ENCODE data around the gene ELOVL6. TPM values are rescaled to one million over a fixed set of nuclear protein-coding genes. Genes with fewer than 3 reads are reported as not detected.

Gene ELOVL6
- total RNA-seq, 1 donor from 2014 or later, result 13.2 TPM

- TF ChIP-seq, protein P1, sequence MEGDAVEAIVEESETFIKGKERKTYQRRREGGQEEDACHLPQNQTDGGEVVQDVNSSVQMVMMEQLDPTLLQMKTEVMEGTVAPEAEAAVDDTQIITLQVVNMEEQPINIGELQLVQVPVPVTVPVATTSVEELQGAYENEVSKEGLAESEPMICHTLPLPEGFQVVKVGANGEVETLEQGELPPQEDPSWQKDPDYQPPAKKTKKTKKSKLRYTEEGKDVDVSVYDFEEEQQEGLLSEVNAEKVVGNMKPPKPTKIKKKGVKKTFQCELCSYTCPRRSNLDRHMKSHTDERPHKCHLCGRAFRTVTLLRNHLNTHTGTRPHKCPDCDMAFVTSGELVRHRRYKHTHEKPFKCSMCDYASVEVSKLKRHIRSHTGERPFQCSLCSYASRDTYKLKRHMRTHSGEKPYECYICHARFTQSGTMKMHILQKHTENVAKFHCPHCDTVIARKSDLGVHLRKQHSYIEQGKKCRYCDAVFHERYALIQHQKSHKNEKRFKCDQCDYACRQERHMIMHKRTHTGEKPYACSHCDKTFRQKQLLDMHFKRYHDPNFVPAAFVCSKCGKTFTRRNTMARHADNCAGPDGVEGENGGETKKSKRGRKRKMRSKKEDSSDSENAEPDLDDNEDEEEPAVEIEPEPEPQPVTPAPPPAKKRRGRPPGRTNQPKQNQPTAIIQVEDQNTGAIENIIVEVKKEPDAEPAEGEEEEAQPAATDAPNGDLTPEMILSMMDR (conservative IDR thresholded peaks at IDR 0.05; ENCODE audit: low read depth, low read length), result no peak
- DNase-seq (ENCODE audit: low read depth), result no peak
Measured at GRCh38 chr4:110149089-110149488, 49.3 kb downstream of the ELOVL6 start.

DNA sequence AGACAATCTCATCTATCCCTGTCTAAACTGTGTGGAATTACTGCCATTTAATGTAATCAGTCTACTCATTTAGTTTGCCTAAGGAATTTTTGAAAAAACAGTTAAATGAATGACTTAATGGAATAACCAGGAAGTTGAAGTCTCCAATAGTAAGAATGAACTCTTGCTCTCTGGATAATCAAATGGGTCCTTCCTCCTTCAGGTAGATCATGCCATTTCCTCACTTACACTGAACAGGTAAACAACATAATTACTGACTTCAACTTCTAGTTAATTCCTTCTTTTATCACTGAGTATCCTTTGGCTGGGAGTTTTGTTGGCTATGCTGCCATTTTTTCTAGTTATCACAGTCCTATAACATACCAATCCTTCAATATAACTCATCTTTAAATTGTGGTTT, 56.0 kb downstream of the ELOVL6 start:
- H3K4me3 ChIP-seq (ENCODE audit: low read depth, low read length), result no peak overlapping the region
- TF ChIP-seq, protein P1 (conservative IDR thresholded peaks at IDR 0.05; ENCODE audit: low read depth, low read length), result no peak
- no peak for DNase-seq (ENCODE audit: low read depth)

More at GRCh38 chr4:110149089-110149488, 49.3 kb downstream of the ELOVL6 start:
- no peak overlapping the region for H3K4me3 ChIP-seq (ENCODE audit: low read depth, low read length)

- no peak for DNase-seq (ENCODE audit: low read depth)
- no peak overlapping the region for H3K4me3 ChIP-seq (ENCODE audit: low read depth, low read length)
- TF ChIP-seq, protein P1 (conservative IDR thresholded peaks at IDR 0.05; ENCODE audit: low read depth, low read length), result no peak
Measured at GRCh38 chr4:110139815-110140214, 58.6 kb downstream of the ELOVL6 start.

DNA sequence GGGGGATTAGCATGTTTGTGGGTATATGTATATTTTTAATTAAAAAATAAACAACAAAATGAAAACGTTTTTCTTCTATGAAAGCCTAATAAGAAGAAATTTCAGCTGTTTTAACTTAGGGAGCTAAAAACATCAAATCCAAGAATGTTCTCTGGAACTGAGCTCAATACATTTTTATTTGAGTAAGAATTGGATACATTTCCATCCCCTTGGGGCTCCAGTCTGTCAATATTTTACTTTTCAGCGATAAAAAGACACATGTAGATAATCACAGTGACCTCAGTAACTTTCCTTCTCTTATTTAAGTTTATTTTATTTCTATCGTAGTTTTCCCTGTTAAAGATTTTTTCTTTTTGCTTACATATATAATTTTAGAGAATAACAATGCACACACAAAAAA, 59.3 kb downstream of the ELOVL6 start:
- no peak overlapping the region for H3K4me3 ChIP-seq (ENCODE audit: low read depth, low read length)
- DNase-seq (ENCODE audit: low read depth), result no peak
- TF ChIP-seq, protein P1 (conservative IDR thresholded peaks at IDR 0.05; ENCODE audit: low read depth, low read length), result no peak

DNA sequence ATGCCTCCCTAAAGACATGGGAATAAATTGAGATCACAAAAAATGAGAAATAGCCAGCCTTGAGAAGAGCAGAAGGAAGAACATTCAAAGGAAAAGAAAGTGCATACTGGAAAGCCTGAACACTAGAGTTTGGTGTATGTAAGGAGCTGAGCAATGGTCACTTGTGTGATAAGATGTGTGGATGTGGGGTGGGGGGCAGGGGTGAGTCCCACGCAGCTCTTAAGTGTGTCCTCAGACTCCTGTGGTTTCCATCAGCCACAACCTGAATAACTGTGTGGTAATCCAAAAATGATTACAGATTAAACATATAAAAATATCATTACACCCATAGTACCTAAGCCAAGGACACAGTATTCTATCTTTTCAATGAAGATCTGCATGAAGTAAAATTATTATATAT, 59.9 kb downstream of the ELOVL6 start:
- no peak overlapping the region for H3K4me3 ChIP-seq (ENCODE audit: low read depth, low read length)
- TF ChIP-seq, protein P1 (conservative IDR thresholded peaks at IDR 0.05; ENCODE audit: low read depth, low read length), result no peak

DNA sequence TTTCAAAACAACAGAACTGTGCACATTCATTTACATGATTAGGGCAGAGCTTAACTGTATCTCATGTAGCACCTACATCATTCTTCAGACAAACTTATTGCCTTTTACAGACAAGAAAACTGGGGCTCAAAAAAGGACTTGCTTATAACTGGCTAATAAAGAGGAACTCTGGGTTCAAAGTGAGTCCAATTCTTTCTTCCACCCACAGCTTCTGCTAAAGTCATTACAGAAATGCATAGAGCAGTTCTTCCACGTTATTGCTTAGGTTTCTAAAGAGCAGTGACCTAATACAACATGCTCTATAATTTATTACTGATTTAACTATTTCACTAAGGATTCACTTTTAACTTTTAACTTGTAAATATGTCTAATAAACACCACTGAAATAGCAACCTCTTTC, 60.6 kb downstream of the ELOVL6 start:
- no peak for DNase-seq (ENCODE audit: low read depth)
- TF ChIP-seq, protein P1 (conservative IDR thresholded peaks at IDR 0.05; ENCODE audit: low read depth, low read length), result no peak
- no peak overlapping the region for H3K4me3 ChIP-seq (ENCODE audit: low read depth, low read length)

More for the DNA sequence above, 59.9 kb downstream of the ELOVL6 start:
- no peak for DNase-seq (ENCODE audit: low read depth)

DNA sequence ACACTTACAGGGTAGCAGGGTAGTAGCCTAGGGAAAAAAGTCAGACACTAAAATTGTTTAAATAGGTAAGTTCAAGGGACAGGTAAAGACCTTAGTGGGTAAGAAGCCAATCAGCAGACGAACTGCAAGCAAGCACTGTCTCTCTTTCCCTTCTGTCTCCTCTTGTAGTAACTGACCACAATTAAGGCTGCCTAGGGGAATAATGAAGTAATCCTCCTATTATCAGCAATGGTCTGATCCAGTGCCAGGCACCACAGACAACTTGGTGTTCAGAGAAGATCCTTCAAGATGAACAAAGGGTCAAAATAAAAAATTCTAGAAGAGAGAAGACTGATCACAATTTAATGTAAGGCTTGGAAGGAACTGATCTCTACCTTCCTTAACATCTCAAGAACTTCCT, 62.9 kb downstream of the ELOVL6 start:
- DNase-seq (ENCODE audit: low read depth), result no peak
- H3K4me3 ChIP-seq (ENCODE audit: low read depth, low read length), result no peak overlapping the region
- TF ChIP-seq, protein P1 (conservative IDR thresholded peaks at IDR 0.05; ENCODE audit: low read depth, low read length), result no peak
